GM18505 (cell line): ENCODE results near the gene P2RY11.

ENCODE experiments used
- ATAC-seq: cut with Tn5 transposase; IDR thresholded peaks from one replicate; pipeline ENCODE4 v1.9.1; 2021; ENCODE audit not compliant: unreplicated experiment
- POLR2A ChIP-seq: IDR thresholded peaks from 4 replicates; pipeline ENCODE4 v1.6.1; 2011; ENCODE audit warnings: borderline replicate concordance; ENCODE audit not compliant: insufficient read depth, insufficient read length; ENCODE audit errors: extremely low read depth

P2RY11 gene

GRCh38 chr19:10087296-10088061 lies 24.0 kb upstream of the P2RY11 start:
- TF ChIP-seq POLR2A: no peak
- no peak for ATAC-seq

DNA sequence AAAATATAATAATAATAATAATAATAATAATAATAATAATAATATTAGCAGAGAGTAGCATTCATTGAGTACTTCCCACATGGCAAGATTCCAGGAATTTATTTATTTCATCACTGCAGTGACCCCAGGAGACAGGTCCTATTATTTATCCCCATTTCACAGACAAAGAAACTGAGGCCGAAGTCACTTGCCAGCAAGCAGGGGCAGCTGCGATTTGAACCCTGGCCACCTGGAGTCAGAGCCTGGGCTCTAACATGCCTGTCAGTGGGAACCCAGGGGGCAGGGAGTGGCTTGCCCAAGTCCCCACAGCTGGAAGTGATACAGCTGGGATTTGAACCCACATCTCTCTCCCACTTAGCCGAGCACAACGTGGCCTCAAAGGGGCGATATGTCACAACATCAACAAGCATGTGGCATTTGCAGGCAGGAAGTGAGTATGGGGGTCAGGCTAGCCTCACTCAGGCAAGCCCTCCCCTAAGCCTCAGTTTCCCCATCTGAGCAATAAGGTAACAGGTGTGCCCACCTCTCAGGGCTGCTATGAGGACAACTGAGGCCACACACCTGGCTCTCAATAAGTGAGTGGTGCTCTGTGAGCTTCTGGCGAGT lies 22.4 kb upstream of the P2RY11 start:
- TF ChIP-seq POLR2A: no peak

GRCh38 chr19:10089801-10090375 lies 21.6 kb upstream of the P2RY11 start:
- no peak for ATAC-seq
- peak; percentile 35 for TF ChIP-seq POLR2A

More for the DNA sequence above, 22.4 kb upstream of the P2RY11 start:
- ATAC-seq: no peak

DNA sequence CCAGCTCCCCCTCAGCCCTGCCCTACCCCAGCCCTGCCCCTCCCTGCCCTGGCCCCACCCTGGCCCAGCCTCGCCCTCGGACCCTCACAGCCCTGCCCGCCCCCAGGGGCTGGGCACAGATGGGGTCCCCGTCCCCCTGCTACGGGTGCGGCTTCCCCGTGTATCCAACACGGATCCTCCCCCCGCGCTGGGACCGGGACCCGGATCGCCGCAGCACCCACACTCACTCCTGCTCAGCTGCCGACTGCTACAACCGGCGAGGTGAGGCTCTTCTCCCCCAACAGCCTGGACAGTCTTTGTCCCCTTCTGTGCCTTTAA lies 20.2 kb upstream of the P2RY11 start:
- no peak for TF ChIP-seq POLR2A

GRCh38 chr19:10091895-10092641 lies 19.4 kb upstream of the P2RY11 start:
- ATAC-seq: no peak
- peak; percentile 9 for TF ChIP-seq POLR2A

More for the DNA sequence above, 20.2 kb upstream of the P2RY11 start:
- ATAC-seq: no peak

GRCh38 chr19:10092648-10093294 lies 18.7 kb upstream of the P2RY11 start:
- ATAC-seq: no peak
- no peak for TF ChIP-seq POLR2A

DNA sequence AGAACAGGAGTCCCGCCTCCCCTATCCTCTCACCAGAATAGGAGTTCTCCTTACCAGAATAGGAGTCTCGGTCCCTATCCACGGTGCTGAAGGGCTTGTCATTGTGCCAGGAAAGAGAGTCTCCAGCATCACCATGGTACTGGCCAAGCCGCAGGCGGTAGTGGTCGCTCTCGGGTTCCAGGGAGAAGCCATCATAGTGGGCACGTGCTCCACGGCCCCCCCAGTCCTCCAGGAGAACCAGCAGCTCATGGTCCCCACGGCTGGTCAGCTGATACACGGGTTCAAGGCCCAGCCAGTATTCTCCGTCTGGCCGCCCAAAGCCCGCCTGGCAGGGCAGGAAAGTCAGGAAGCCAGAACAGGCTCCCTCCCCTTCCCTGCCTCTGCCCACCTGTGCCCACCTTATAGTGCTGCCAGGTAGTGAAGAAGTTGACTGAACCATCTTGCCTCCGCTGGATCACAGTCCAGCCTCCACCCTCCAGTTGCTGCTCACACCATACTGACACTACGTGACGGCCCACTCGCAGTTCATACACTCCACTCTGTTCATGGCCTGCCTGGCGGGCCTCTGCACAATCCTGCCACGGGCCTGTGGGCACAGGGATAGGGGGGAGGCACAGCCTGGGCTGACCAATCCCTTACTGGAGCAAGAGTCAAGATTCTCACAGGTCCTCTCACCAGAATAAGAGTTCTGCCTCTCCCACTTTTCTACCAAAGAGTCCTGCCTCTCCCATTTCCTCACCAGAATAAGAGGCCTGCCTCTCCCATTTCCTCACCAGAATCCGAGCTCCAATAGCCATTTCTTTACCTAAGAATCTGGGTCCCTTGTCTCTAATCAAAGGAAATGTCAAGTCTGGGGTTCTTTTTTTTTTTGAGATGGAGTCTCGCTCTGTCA lies 18.0 kb upstream of the P2RY11 start:
- TF ChIP-seq POLR2A: peak; percentile 26
- ATAC-seq: no peak

- no peak for ATAC-seq
- no peak for TF ChIP-seq POLR2A
Observed at GRCh38 chr19:10095622-10095947, 15.9 kb upstream of the P2RY11 start.

DNA sequence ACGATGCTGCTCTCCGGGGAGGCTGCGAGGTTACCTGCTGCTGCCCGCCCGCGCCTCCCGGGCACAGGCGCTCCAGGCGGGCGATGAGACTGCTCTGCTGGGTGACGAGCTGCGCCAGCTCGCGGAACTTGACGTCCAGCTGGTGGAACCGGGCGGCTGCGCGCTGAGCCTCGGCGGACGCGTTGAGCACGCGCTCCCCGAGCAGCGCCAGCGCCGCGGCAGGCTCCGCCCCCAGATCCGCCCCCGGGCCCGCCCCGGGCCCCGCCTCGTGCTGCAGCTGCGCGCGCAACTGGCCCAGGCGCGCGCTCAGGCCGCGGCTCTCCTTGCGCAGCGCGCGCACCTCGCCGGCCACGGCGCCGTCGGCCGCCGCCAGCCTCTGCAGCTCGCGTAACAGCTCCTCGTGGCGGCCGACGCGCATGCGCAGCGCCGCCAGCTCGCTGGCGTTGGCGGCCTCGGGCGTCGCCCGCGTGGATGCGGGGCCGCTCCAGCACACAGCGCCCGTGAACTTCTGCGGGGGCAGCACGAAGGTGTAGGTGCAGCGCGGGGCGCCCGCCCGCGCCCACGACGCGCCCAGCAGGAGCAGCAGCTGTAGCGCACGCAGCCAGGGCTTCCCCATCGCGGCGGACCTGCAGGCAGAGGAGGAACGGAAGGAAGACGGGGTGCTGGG lies 15.4 kb upstream of the P2RY11 start:
- peak; percentile 71 for TF ChIP-seq POLR2A

GRCh38 chr19:10096615-10096963 lies 14.9 kb upstream of the P2RY11 start:
- no peak for TF ChIP-seq POLR2A
- no peak for ATAC-seq

More for the DNA sequence above, 15.4 kb upstream of the P2RY11 start:
- ATAC-seq: peak; percentile 78

GRCh38 chr19:10100163-10100785 lies 11.2 kb upstream of the P2RY11 start:
- no peak for TF ChIP-seq POLR2A
- no peak for ATAC-seq
